GM19240 (cell line): ENCODE data around the gene MRM2.

Experiments used
- DNase-seq: peaks from one replicate; pipeline ENCODE4 v3.0.0; 2011; ENCODE audit warnings: low spot score; ENCODE audit not compliant: insufficient read length

MRM2 gene

DNA sequence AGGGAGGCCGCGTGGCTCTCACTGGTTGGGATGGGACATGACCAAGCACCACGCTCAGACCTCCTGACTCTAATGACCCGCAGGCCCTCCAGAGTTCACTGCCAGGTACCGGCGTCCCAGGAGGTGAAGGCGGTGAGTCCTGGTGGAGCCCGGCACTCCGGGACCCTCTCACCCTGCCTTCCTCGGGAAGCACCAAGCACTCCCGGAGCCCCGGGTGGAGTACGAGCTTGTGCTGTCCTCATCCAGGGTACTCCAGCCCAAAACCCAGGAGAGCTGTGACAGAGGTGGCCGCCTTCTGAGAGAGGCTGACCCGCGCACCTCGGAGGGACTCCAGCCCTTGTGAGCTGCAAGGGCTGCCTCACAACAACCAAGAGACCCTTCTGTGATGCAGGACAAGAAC lies 18.7 kb downstream of the MRM2 start:
- no peak for DNase-seq

DNA sequence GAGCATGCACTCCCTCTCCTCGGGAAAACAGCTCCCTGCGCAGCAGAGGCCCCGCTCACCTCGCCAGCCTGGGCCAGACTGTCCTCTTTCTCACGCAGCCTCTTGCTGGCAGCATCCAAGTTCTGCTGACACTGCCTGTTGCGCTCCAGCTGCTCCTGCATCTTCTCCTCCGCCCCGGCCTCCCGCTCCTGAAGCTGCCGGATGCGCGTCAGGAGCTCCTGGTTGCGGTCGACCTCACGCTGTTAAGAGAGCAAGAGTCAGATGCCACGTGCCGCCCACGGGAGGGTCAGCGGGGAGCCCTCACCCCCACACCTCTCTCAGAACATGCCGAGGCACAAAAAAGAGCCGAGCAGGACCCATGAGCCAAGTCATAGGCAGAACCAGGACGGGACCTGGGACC lies 19.5 kb downstream of the MRM2 start:
- DNase-seq = no peak

DNA sequence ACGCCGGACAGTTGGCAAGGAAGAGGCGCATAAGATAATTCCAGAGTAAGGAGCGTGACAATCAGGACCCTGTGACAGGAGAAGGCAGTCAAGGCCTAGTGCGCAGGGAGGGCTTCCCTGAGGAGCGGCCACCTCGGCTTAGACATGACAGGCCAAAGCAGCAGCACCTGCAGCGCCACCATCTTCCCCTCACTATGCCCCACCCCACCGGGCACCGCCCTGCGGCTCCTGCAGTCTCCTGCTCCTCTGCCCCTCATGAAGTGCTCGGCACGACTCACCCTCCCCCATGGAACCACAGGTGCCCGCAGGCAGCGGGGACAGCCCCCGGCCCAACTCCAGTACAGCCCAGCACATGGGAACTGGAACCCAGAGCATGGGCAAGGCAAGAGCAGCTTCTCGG lies 21.1 kb downstream of the MRM2 start:
- DNase-seq = no peak

DNA sequence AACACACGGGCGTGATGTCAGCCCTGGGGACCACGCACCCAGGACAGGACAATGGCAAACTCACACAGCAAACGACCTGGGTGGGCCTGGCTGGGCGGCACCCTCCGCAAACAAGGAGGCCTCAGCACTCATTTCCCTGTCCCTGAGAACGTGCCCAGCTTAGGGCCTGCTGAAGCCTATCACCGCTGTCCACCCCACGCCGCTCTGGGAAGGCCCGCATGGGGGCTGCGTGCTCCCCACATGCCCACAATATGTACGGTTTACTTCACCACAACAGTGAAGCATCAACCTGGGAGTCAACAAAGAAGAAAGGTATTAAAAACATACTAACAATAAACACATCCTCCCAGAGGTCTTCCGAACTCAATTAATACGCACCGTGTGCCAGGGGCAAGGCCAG lies 21.5 kb downstream of the MRM2 start:
- no peak for DNase-seq

DNA sequence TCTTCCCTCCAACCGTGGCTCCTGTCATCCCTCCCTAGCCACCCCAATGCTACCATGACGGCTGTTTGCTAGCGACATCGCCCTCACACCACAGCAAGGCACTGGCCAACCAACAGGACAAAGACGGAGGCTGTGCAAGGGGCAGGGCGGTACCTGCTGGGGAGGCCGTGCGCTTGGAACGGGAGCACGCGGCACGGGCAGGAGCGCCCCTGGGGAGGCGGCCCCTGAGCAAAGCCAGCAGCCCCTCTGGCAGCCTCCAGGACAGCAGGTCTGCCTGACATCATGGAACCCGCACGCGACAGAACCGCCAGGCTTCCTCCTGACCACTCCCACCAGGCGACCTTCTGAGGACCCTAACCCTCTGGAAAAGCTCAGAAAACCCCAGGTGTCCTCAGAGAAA lies 22.0 kb downstream of the MRM2 start:
- DNase-seq = no peak

DNA sequence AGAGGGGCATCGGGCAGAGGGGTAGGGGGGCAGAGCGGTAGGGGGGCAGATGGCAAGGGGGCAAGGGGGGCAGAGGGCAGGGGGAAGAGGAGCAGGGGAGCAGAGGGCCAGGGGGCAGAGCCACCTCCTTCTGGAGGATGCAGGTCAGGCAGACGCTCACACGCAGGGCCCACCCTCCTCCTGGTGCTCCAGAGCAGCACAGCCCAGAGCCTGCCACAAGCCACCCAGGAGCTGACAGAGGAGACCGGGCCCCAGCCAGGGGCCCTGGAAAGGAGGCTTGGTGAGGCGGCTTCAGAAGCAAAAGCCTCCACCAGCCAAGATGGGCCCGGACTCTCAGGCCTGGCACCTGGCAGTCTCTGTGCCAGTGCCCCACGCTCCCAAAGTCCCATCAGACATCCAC lies 22.4 kb downstream of the MRM2 start:
- DNase-seq = no peak

DNA sequence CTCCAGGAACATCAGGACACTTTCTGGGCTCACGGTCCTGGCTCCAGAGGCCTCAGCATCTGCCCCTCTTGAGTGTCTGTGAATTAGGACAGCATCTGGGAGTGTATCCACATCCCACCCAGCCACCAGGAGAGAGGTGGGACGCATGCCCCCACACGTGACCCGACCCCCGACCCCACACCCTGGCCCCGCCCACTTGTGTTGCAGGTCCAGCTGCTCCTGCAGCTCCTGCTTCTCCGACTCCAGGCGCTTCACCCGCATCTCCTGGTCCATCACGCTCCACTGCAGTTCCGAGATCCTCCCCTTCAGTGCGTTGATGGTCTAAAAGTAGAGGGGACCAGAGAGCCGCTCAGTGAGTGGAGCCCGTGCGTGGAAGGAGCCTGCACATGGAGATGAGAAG lies 22.9 kb downstream of the MRM2 start:
- no peak for DNase-seq

DNA sequence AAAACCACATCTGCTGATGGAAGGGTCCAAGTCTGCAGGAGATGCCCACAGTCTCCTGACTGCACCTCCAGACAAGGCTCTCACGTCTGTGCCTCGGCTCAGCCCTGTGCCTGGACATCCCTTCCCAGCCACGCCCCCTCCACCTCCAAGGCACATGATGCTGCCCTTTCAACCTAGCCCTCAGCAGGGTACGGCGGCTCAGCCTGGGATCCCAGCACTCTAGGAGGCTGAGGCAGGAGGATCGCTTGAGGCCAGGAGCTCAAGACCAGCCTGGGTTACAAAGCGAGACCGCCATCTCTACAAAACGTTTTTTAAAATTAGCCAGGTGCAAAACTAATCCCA lies 23.6 kb downstream of the MRM2 start:
- no peak for DNase-seq

DNA sequence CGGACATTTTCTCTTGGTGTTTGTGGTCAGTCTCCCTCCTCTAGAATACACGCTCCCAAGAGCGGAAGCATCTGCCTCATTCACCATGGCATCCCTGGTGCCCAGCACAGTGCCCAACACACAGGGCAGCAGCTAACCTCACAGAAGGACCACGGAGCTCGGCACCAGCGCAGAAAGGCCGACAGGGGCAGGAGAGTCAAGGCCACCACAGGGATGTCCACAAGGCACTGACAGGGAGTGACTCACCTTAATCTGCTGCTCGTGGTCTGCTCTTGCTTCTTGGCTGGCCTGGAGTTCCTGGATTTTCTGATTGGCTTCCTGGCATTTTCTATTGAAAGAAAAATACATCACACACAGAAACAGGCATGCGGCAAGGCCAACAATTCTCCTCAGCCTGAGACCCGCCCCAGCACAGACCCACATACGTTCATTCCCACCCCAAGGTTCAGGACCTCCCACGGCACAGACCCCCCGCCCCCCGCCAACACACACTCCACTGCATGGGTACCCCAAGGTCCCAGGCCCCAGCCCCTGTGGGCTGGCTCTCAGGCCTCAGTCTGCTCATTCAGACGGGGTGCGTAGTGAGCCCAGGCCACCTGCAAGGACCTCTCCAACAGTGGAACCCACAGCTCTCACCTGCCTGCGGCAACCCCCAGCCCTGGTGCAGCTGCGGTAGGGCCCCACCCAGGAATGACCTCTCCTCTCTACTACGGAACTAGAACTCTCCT lies 24.1 kb downstream of the MRM2 start:
- DNase-seq = no peak

DNA sequence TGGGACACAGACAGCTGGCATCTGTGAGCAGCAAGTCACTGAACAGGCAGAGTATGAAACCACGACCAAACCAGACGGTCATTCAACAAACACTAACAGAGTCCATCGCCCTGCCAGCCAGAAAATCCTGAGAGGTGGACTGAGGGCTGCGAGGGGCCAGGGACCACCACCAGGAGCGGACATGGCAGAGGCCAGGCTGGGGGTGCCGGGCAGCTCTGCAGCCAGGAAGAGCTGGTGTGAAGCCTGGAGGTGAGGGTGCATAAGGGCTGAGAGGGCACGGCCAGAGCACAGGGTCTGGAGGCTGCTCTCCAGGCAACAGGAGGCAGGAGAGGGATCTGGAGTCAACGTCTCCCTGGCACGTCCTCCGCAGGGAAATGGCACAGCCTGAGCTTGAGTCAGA lies 24.8 kb downstream of the MRM2 start:
- no peak for DNase-seq

DNA sequence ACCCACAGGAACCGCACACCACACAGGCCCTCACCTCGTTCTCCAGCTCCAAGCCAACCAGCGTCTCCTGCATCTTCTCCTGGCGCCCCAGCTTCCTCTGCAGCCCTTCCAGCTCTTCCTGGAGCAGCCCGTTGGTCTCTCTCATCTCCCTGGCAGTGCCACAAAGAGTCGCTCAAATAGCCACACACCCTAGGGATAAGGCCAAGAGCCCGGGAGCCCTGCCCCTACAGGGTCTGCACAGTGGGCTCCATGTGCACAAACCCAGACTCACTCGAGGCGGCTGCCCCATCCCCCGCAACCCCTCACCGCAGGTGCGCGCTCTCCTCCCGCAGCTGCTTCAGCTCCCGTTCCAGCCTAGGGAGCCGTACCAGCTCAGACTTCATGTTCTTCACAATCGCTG lies 26.2 kb downstream of the MRM2 start:
- DNase-seq = no peak

DNA sequence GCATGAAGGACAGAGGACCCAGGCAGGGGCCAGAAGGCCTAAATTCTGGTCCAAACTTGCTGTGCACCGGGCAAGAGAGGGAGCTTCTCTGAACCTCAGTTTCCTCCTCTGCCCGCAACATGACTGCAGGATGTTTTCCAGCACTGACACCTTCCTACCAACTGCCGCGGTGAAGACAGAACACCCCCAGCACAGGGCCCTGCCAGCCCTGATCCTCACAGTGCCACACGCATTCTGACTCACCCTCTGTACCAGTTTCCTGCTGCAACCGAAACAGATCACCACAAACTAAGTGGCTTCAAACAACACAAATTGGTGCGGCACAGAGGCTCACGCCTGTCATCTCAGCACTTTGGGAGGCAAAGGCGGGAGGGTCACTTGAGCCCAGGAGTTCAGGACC lies 27.4 kb downstream of the MRM2 start:
- no peak for DNase-seq

DNA sequence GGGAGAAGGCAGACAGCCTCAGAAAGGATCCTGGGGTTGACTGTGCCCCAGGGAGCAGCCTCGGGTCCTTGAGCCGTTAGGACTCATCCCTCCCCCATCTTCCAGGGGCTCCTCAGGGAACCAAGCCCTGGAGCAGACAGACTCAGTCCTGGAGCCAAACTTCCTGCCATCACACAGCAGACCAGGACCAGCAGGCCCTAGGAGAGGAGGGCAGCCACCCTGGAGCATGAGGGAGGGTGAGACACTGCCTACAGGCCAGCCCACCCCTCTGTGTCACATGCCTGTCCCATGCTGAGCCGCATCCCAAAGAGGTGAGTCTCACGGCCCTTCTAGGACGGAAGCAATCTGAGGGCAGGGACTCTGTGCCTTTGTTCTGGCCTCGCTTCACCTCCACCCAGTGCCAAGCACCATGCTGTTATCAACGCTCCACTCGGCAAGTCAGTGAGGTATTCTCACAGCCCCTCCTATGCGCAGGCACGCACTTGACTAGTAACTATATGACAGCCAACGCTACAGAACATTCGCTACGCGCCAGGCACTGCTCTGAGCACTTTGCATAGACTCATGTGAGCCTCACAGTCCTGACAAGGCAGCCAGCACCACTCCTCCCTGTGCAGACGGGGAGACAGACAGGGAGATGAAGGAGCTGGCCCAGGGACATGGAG lies 28.3 kb downstream of the MRM2 start:
- no peak for DNase-seq

DNA sequence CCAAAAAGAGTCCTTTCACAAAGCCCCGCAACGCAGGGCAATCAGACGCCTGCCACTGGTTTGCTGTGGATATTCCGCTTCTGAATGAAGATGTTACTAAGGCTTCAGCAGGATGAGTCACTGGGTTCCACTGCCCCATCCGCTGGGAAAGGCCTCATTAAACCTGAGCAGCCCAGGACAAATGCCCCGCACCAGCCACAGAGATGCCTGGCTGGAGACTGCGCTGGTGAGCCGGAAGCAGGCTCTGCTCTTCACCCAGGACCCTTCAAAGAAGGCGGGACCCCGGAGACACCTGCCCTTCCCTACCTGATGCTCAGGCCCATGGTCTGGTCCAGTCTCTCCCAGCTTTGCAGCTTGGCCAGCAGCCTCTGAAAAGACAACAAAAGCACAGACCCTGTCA lies 29.1 kb downstream of the MRM2 start:
- DNase-seq = no peak

DNA sequence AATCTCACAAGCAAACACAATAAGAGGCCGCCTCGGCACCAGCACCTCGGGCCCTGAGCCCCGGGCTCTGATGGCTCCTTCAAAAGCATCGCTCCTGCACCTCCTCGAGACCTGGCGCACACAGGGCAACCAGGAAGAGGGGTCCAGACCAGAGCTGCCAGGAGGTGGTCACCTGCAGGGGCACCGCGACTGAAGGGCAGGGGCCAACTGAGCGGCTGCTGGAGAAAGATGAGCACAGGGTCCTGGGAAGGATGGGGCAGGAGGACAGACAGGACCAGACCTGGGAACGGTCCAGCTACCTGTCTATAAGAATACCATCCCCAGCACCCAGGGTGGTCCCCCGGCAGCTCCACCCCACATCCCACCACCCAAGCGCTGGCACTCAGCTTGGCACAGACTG lies 30.1 kb downstream of the MRM2 start:
- no peak for DNase-seq

DNA sequence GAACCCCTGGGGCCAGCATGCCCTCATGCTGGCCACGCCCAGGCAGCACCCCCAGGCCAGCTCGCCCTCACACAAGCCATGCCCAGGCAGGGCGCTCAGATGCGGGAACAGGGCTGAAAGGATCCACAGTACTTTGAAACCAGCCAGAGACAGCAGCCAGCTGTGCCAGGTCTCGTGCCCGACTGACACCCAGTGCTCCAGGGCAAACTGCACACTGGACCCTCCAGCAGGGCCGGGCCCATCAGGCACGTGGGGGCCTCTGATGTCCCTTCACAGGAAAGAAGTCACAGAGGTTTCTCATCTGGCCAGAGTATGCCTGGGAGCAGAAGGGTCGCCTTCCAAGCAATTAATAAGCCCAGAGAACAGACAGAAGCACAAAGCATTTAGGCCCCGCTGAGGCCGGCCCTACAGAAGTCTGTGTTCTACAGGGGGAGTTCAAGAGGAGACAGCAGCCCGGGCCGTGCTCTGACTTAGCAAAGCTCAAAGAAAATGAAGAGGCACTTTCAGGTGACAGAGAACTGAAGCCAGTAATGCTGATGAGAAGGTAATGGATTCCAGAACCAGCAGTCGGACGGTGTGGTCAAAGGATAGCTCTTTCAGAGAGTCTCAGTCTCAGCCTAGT lies 30.6 kb downstream of the MRM2 start:
- no peak for DNase-seq

DNA sequence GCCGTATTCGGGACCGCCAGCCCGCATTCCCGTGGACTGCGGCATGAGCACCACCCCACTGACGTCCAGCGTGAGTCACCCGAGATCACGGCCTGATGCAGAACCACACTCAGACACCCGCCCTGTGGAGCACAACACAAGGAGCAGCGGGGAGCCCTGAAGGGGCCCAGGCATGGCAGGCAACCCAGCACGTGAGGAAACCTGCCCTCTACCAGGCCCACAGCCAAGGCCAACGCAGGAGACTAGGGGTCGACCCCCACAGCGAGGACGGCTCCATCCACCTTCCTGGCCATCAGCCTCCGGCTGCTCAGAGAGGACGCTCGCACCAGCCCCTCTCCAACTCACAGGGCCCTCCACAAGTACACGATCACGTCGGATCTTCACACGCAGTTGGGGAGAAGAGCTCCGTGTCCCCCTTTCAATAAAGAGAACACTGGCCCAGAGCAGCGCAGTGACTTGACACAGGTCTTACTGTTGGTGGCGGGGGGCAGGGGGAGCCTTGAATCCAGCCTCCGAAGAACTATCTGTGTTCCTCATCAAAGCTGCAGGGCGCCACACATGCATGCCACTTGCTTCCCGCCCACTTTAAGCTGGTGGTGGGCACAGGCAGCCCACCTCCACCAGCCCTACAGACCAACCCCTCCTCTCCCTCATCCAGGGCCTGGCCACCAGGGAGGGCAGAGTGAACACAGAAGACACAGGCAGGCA lies 31.3 kb downstream of the MRM2 start:
- no peak for DNase-seq

DNA sequence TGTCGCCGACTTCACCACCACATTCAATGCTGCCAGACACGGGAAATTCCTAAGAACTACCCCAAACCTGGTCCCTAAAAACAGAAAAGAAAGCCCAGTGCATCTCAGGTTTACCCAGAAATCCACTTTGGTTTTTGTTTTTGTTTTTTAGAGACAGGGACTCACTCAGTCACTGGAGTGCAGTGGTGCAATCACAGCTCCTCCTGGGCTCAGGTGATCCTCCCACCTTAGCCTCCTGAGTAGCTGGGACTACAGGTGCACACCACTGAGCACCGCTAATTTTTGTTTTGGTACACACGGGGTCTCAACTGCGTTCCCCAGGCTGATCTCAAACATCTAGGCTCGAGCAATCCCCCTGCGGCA lies 32.1 kb downstream of the MRM2 start:
- no peak for DNase-seq

DNA sequence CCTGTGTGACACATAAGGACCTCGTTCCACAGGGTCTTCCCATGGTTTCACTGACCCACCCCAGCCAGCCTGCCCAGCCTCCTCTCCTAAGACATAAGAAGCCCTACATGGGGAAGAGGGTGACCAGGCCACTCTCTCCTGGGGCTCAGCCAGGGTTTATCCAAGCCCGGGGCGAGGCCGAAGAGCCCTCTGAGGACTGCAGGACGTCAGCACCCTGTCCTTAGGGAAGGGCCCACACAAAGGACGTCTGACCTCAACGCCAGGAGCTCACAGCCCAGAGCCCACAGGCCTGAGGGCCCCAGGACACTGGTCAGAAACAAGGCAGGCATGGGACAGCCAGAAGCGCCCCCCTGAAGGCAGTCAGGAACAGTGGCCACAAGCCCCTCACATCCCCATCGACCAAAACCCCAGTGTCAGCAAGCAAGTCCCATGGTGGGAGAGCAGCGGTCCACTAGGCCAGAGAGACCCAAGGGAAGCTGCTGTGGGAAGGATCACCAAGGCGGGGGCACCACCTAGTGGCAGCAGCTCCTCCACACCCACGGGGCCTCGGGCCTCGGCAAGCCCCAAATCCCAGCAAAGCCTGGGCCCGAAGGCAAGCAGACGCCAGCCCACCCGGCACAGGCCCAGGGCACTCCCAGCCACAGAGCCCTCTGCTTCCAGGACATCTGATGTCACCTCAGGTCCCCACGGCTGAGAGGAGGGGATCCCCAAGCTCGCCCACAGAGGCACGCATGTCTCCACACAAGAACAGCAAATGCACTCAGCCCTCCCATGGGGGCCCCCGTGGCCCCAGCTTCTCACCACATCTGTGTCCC lies 32.7 kb downstream of the MRM2 start:
- DNase-seq = peak; percentile 76

DNA sequence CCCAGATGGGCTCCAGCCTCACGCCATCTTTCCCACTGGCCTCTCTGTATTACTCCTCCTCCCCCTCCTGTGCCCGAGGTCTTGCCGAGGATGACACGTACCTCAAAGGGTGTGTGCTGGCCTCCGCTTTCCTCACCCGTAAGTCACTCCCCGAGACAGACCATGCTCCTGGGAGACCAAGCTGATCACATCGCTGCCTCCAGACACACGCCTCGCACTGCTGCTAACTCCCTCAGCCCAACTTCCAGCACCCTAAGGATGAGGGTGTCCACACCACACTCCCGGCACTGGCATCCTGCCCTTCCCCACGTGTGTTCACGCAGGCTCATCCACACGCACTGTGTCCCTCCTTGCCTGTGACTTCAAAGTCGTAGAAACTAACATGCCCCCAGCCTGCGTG lies 33.3 kb downstream of the MRM2 start:
- DNase-seq = no peak

DNA sequence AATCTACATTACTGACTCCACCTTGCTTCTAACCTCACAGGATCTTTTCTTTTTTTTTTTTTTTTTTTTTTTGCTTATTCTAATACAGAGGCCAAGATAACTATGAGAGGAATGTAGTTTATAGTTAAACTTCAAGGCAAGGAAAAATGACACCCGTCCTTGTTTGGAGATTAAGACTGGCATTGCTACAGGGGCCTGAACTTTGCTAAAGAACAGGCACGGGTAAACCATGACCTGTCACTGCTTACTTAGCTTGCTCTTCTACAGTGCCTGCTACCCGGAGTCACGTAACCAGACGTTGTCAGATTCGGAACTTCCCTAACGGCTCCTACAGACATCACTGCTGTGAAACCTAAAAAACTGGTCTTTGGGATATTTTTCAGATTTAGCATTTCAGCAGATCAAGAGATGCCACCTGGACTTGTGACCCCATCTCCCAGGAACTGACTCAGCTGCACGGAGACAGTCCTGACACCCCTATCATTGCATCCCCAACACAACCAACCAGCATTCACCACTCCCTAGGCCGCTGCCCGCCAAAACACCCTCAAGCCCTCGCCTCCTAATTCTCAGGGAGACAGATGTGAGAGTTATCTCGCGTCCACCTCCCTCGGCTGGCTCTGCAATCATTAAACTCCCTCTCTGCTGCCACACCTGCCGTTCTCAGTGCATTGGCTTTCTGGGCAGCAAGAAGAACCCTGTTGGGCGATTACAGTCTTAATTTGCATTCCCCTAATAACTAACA lies 36.8 kb downstream of the MRM2 start:
- no peak for DNase-seq
